GM21786 (cell line): ENCODE data around the gene ARID4B.
A peak's percentile ranks its signal among the peaks of the same experiment; 100 is the strongest.
"Not testable (repeated sequence)": the region's sequence is repeated elsewhere in the genome, so short reads cannot be mapped to it uniquely, and the experiment has no call there.

Source experiments
- ATAC-seq: cut with Tn5 transposase; IDR thresholded peaks from one replicate; pipeline ENCODE4 v1.9.1; 2021; ENCODE audit not compliant: unreplicated experiment

Gene ARID4B

DNA sequence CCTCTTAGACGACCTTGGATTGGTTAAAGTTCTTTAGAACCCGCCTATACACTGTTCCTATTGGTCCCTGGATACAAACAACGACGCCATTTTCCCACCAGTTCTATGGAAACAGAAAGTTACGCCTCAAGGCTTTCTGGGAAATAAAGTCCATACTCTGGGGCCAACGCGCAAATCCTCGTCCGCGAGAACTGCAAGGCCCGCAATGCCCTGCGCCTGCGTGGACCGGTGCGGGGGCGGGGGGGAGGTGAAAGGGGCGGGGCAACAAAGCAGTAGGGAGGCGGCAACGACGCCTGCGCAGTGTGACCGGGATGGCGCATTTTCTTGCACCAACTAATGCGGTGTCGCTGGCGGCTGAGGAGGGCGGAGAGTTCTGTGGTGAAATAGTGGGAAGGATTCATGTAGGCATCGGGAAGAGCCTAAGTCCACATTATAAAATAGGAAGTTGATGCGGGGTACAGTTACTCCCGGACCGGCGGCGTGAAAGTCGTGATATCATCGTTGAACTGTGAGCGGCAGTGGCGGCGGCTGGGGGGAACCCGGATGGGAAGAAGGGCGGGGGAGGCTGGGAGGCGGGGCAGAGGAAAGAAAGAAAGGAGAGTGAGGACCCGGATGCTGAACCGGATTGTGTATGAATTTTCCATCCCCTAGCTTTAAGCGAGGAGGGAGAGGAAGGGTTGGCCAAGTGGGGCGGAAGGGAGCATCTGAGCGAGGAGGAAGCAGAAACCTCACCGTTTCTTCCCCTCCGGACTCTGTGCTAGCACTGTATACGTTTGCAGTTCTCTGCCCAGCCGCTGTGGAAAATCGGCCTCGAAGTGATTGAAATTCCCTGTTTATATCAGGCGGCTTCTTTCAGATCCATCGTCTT lies 526 bp upstream of the ARID4B start, which contains the start of gene GGPS1:
TSS of gene GGPS1 (plus strand) at position 300 of the 868 bp plus-strand sequence. CDS start 6,695 bp downstream, outside the sequence.
- peak; percentile 72 for ATAC-seq

DNA sequence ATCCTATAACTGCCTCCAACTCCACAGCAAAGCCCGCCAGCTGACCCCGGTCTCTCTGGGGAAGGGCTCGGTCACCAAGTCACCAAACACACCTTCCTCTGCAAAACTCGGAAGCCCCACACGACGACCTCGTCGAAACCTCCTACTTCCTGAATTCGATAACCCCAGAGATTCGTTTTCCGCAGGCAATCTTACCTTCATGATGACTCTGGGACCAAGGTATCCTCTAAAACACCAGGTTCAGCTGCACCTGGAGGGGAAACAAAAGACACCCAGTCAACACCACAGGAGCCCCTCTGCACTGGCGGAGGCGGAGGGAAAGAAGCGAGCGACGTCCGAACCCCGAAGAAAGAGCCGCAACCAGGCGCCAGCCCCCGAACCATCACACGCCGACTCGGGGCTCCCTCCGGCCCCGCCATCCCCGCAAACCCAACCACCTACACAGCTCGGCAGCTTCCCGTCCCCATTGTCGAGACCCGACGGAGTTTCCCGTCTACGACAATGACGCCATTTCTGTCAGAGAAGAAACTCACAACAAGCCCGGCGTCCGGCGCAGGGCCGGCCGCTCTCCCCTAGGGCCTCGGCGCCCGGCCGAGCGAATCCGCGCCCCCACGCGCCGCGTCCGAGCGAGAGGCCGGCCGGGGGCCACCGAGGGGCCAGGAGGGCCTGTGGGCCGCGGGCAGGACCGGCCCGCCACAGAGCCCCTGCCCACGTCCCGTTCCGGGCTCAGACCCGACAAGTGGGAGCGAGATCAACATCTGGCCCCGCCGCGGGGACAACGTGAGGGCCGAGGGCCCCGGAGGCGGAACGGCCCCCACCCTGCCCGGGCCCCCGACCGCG lies 1.0 kb downstream of the ARID4B start:
- peak; percentile 18 for ATAC-seq

DNA sequence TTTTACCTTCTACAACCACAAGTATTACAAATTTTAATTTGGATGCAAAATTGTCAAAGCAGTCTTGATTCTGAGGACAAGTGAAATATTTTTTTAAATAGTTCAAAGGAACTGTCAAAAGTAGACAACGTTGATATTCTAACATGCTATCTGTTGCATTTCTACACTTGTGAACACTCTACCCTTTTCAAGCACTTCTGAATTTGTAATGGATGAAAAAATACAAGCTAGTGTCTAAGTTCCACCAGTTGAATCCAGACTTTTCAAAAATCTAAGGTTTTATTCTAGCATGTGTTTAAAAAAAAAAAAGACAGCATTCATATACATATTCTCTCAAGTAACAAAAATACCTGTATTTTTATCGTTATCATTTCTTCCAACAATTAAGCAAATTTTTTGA lies 2.1 kb downstream of the ARID4B start:
- ATAC-seq, result no peak

DNA sequence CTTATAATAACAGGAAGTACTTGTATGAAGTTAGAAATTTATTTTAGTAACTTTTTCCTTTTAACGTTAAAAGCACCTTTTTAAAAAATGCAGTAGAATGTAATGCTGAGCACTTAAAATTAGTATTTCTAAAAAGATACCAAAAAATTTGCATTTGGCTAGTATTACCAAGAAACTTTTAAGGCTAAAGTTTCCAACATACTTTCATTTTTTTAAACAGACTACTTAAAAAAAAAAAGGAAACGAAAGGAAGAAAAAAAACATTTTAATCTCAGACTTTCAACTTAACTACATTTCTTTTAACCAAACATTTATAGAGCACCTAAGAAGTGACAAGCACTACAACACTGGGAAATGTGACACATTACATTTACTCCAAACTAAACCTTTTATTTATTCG lies 2.8 kb downstream of the ARID4B start:
- ATAC-seq, result no peak

DNA sequence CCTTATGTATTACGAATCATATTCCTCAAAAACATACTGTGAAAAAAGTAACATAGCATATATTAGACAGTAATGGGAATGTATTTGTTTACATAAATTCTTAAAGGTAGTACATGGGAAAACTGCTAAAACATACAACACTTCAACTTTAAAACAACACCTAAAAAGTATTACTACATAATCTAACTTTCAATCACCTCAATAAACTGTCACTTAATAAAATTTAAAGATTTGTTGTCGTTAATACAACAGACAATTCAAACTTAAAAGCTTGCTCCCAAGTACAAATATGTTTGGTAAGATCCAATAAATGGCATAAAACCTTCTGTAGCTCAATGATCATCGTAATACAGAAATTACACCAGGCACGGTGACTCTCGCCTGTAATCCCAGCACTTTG lies 3.7 kb downstream of the ARID4B start:
- ATAC-seq, result no peak

DNA sequence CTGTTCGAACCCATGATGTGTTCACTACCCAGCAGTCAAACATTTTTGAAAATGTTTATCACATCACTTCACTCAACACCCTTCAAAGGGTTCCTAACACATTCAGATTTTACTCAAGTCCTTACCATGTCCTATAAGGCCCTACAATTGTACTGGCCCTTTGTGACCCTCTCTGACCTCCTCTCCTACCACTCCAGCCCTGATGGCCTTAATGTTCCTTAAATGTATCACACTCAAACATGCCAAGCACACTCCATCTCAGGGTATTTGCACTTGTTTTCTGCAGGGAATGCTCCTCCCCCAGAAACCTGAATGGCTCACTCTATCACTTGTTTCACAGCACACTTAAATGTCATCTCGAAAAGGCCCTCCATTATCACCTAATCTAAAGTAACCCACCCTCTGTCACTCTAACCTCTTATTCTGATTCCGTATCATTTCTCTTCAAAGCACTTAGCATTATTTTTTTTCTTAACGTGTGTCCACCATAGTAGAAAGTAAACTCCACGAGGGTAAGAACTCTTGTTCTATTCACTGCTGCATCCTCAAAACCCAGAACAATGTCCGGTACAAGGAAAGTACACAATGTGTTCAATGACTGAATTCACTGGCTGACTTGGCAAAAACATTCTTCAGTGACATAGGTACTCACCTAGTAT lies 7.3 kb downstream of the ARID4B start:
- ATAC-seq, result no peak

DNA sequence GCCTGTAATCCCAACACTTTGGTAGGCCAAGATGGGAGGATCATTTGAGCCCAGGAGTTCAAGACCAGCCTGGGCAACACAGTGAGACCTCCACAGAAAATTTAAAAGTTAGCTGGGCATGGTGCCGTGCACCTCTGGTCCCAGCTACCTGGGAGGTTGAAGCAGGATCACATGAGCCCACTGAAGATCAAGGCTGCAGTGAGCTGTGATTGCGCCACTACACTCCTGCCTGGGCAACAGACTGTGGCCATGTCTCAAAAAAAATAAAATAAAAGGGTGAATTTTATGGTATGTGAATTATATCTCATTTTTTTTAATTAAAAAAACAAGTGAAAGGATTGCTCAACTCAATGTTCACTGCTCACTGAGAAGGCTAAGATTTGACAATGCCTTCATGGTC lies 8.7 kb downstream of the ARID4B start:
- no peak for ATAC-seq

DNA sequence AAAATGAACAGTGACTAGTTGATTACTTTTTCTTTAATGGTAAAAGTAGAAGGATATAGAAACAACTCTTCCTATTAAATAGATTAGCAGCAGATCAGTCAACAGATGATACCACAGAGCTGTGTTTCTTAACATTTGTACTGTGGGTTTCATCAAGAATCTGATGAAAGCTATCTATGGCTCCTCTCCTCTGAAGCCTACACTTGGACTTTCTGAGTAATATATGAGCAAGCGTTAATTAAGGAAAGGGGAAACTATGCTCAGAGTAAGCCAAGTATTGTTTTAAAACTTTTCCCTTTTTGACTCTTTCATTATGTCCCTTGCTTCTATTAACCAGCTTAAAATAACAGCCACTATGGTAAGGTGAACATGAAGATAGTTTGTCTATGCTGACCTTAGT lies 10.8 kb downstream of the ARID4B start:
- no peak for ATAC-seq

DNA sequence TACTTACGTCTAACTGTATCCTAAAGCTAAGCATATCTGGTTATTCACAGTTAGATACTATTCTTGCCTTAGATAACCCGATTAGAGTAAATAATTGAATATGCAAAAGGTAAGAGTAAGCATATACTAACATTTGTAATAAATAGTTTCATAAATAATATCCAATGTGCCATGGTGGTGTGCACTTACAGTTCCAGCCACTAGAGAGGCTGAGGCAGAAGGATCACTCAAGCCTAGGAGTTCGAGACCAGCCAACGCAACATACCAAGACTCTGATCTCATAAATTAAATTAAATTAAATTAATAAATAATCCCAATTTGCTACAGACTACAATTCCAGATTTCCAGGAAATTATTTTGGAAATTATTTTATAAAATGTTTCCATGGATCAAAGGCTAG lies 12.2 kb downstream of the ARID4B start:
- no peak for ATAC-seq

DNA sequence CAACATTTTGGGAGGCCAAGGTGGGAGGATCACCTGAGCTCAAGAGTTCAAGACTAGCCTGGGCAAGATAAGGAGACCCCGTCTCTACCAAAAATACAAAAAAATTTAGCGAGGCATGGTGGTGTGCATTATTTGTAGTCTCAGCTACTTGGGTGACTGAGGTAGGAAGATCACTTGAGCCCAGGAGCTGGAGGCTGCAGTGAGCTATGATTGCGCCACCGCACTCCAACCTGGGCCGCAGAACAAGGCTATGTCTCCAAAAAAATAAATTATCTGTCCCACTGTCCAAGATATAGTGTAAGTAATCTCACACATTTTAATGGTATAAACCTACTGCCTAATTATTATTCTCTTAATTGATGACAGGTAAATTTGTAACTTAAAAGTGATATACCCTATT lies 12.8 kb downstream of the ARID4B start:
- no peak for ATAC-seq

DNA sequence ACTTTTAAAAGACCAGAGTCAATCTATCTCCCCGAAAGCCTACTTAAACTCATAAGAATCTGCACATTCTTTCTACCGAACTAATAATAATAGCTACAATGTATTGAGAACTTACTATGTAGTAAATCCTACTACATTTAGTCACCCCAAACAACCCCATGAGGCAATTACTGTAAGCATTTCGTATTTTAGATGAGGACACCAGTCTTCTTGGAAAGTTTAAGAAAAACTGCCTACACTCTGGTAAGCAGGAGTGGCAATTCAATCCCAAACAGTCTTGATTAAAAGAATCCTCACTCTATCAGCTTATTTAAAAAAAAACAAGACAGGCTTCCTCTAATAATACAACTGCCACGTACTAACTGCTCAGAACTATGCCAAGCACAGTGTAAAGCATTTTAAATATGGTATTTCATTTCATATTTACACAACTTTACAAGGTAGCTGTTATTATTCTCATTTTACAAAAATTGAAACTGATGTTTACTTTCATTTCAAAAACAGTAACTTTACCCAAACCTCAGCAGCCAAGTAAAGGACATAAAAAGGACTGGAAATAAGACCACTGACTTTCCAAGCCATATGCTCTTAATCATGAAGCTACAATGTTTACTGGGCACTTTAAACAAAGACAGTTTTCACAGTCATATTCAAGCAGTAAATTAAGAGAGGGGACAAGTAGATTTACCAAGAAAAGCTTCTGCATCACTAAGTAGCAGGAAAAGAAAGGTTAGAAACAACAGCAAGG lies 13.9 kb downstream of the ARID4B start:
- no peak for ATAC-seq

DNA sequence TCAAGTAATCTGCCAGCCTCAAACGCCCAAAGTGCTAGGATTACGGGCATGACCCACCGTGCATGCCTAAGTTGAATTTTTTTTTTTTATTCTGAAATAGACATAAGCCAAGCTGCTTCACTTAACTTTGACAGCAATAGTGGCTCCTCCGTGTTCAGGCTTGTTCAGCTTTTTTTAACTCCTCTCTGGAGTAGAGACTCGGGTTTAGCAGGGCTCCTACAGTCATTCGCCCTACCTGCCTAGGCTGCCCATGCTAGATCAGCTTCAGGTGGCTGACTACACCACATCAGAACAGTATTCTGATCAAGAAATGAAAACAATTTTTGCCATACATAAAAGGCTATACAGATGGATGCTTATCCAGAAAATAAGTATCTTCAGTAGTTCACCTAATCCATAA lies 14.7 kb downstream of the ARID4B start:
- no peak for ATAC-seq

DNA sequence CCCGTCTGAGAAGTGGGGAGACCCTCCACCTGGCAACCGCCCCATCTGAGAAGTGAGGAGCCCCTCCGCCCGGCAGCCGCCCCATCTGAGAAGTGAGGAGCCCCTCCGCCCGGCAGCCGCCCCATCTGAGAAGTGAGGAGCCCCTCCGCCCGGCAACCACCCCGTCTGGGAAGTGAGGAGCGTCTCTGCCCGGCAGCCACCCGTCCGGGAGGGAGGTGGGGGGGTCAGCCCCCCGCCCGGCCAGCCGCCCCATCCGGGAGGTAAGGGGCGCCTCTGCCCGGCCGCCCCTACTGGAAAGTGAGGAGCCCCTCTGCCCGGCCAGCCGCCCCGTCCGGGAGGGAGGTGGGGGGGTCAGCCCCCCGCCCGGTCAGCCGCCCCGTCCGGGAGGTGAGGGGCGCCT lies 18.8 kb downstream of the ARID4B start:
- not testable (repeated sequence) for ATAC-seq

DNA sequence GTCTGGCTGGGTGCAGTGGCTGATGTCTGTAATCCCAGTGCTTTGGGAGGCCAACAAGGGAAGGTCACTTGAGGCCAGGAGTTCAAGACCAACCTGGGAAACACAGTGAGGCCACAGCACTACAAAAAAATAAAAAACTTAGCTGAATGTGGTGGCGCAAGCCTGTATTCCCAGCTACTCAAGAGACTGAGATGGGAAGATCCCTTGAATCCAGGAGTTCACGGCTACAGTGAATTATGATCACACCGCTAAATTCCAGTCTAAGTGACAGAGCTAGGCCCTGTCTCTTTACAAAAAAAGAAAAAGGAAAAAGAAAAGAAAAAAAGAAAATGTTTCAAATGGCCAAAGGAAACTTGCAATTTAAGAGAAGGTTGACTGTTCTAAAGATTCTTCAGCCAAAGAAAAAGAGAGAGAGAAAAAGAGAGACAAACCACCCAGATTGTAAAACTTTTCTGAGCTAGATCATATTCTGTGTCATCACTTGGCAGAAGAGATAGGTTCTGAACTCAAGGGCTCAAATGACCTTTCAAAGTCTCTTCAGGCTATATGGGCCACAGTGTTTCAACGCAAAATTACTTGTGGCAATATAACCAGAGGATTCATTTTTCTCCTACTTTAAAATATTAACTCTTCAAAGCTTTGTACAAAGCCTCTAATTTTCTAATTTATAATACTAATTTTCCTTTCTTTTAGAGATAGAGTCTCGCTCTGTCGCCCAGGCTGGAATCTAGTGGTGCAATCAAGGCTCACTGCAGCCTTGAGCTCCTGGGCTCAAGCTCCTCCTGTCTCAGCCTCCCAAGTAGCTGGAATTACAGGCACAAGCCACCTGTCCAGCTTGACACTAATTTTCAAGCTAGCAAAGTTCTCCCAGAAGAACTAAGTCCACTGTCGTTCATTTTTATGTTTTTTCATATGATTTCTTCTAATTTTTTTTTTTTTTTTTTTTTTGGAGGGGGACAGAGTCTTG lies 20.5 kb downstream of the ARID4B start:
- ATAC-seq, result no peak

DNA sequence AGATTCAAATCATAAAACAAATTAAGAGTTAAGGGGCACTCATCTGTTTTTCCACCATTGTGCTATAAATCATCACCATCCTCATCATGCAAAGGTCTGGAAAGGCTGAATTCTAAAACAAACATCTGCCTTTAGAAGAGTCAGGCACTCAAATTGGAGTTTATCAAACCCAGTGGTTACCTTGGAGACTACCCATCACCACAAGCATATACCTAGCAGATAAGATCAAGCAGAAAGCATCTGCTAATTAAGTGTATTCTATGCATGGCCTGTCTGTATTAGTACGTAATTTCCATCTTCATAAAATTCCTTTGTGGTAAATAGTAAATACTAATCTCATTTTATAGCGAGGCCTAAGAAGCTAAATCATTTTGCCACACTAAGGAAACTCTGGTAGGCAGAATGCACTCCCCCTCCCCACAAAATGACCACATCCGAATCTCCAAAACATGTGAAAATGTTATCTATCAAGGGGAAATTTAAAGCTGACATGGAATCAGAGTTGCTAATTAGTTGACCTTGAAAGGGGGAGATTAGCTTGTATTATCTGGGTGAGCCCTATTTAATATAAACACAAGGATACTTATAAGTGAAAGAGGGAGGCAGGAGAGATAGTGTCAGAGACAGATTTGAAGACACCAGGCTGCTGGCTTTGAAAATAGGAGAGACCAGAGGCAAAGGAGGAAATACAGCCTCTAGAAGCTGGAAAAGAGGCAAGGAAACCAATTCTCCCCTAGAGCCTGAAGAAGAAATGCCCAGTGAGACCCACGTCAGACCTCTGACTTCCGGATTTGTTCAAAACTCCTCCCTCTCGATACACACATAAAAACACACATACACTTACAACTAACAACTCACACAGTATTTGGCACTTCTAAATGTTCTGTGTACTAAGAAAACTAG lies 23.2 kb downstream of the ARID4B start:
- no peak for ATAC-seq

DNA sequence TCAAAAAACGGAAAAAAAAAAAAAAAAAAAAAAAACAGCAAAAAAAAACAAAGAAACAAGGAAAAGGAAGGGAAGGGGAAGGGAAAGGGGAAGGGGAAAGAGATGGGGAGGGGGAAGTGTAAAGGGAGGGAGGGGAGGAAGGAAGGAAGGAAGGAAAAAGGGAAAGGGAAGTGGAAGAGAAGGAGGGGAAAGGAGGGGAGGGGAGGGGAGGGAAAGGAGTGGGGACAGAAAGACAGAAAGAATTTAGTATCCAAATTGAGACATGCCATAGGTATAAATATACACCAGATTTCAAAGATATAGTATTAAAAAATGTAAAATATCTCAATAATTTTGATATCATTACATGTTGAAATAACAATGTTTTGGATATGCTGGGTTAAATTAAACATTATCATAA lies 25.8 kb downstream of the ARID4B start:
- no peak for ATAC-seq

DNA sequence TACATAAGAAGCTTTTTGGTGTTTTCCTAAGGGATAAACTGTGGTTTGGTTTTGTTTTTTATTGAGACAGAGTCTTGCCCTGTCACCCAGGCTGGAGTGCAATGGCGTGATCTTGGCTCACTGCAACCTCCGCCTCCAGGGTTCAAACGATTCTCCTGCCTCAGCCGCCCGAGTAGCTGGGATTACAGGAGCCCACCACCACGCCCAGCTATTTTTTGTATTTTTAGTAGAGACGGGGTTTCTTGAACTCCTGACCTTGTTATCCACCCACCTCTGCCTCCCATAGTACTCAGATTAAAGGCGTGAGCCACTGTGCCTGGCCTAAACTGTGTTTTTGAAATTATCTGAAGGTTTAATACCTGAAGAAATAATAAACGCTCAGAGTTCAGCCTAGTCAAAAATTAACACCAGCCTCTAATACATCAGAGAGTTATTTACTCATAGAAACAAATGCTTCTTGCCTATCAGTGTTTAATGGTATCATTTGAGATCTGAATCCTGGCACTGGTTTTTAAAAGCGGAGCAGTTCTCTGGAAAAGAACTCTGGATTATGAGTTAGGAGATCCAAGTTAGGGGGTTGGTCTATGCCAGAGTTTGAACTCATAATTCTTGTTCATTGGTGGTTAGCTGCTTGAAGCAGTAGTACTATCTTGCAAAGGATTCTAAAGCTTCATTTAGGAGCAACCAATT lies 28.7 kb downstream of the ARID4B start:
- ATAC-seq, result no peak

DNA sequence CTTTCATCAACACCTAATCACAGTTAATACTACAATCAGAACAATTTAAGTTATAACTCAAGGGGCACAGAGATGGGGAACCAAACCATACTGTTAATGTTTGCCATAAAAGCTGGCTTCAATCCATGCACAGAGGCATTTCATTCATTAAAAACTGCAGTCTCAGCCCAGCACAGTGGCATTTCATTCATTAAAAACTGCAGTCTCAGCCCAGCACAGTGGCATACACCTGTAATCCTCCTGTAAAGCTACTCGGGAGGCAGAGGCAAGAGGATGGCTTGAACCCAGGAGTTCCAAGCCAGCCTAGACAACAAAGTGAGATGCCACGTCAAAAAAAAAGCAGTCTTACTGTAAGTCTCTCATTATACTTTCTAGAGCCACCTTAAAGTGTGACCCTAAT lies 29.2 kb downstream of the ARID4B start:
- no peak for ATAC-seq
